Measurements from ENCODE around the gene NCF4.

Gene NCF4

GRCh38 chr22:36860821-36861659 is at the start of gene NCF4:
NCF4 (plus strand) TSS chr22:36861006; CDS start chr22:36861172, 166 bp downstream.
- no peak for DNase-seq

- no peak for DNase-seq
Observed at GRCh38 chr22:36811094-36811800, 49.6 kb upstream of the NCF4 start.

GRCh38 chr22:36814801-36815200 is 46.0 kb upstream of the NCF4 start:
- no peak for DNase-seq

- DNase-seq, result no peak
Observed at GRCh38 chr22:36815558-36816338, 45.1 kb upstream of the NCF4 start.

GRCh38 chr22:36816339-36816635 is 44.5 kb upstream of the NCF4 start:
- no peak for DNase-seq

- DNase-seq, result no peak
Observed at GRCh38 chr22:36816636-36817524, 43.9 kb upstream of the NCF4 start, which contains the start of gene PVALB. PVALB (minus strand) TSS chr22:36817035; CDS start chr22:36817005, 30 bp downstream.

GRCh38 chr22:36817525-36817848 is 43.3 kb upstream of the NCF4 start:
- DNase-seq, result no peak

GRCh38 chr22:36818010-36818642 is 42.7 kb upstream of the NCF4 start:
- DNase-seq, result no peak

GRCh38 chr22:36819112-36819511 is 41.7 kb upstream of the NCF4 start:
- DNase-seq, result no peak

GRCh38 chr22:36822581-36822980 is 38.2 kb upstream of the NCF4 start:
- DNase-seq, result no peak

GRCh38 chr22:36823186-36823839 is 37.5 kb upstream of the NCF4 start:
- peak; percentile 53 for DNase-seq

- DNase-seq, result no peak
Observed at GRCh38 chr22:36824655-36825054, 36.2 kb upstream of the NCF4 start.

GRCh38 chr22:36826262-36826661 is 34.5 kb upstream of the NCF4 start:
- DNase-seq, result no peak

GRCh38 chr22:36828815-36829214 is 32.0 kb upstream of the NCF4 start:
- DNase-seq, result no peak

- no peak for DNase-seq
Observed at GRCh38 chr22:36829370-36830002, 31.3 kb upstream of the NCF4 start.

GRCh38 chr22:36830601-36831000 is 30.2 kb upstream of the NCF4 start:
- no peak for DNase-seq

GRCh38 chr22:36831206-36831605 is 29.6 kb upstream of the NCF4 start:
- no peak for DNase-seq

GRCh38 chr22:36831717-36832116 is 29.1 kb upstream of the NCF4 start:
- DNase-seq, result no peak

- DNase-seq, result no peak
Observed at GRCh38 chr22:36833073-36833472, 27.7 kb upstream of the NCF4 start.

GRCh38 chr22:36835903-36836302 is 24.9 kb upstream of the NCF4 start:
- DNase-seq, result no peak

All from left hindlimb (tissue), 1 donor.